Hindlimb muscle (tissue), 1 donor: Measurements from ENCODE around the gene CAT. TPM values are rescaled to one million over a fixed set of nuclear protein-coding genes. Genes with fewer than 3 reads are reported as not detected.
"Not testable (repeated sequence)": the region's sequence is repeated elsewhere in the genome, so short reads cannot be mapped to it uniquely, and the experiment has no call there.

Experiments used
- DNase-seq: peaks from one replicate; pipeline ENCODE4 v3.0.0-alpha.2; 2013
- polyA plus RNA-seq: library from polyadenylated mRNA; unstranded; fragments of 120-200 nt; gene quantifications from one replicate; pipeline ENCODE4 v1.2.1, GENCODE V29; 2013; ENCODE audit not compliant: insufficient read length

CAT gene
- polyA plus RNA-seq, result 75.8 TPM

GRCh38 chr11:34438529-34439507 lies at the start of gene CAT:
Gene CAT, plus strand, starts transcription at chr11:34438934. Its CDS starts 80 bp downstream, at chr11:34439014.
- DNase-seq, result peak; percentile 96

GRCh38 chr11:34394771-34395300 lies 43.9 kb upstream of the CAT start:
- DNase-seq, result no peak

- no peak for DNase-seq
These were observed 42.7 kb upstream of the CAT start for GRCh38 chr11:34395916-34396550.

DNA sequence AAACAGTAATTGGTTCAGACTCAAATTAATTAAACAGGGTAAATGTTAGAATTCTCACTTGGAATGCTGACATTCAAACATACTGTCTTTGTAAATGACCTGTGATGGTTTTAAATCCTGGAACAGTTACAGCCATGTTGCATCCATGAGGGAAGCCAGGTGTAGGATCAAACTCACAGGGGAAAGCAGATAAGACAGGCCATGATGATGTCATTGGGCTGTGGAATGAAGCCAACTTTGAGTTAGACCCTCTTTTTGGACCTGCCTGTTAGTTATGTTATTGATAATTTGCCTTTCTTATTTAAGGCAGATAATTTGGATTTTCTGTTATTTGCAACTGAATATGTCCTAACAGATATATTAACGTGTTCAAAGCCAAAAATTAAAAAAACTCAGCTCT lies 41.6 kb upstream of the CAT start:
- no peak for DNase-seq

DNA sequence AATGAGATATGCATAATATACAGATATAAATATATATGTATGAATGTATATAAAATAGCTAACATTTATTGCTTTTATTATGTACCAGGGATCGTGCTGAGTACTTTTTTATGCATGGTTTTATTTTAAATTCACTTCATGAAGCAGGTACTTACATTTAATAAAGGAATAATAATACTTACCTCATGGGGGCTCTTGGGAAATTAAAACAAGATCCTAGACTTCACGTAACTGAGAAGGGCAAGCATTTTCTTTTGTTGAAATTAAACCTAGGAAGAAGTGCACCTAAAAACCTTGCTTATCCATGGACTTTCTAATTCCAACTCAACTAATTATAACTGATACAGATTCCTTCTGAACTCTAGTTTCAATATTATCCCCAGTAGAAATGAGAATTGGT lies 40.9 kb upstream of the CAT start:
- no peak for DNase-seq

- DNase-seq, result no peak
These were observed 35.3 kb upstream of the CAT start for GRCh38 chr11:34403431-34403830.

- DNase-seq, result no peak
These were observed 34.5 kb upstream of the CAT start for GRCh38 chr11:34404280-34404679.

DNA sequence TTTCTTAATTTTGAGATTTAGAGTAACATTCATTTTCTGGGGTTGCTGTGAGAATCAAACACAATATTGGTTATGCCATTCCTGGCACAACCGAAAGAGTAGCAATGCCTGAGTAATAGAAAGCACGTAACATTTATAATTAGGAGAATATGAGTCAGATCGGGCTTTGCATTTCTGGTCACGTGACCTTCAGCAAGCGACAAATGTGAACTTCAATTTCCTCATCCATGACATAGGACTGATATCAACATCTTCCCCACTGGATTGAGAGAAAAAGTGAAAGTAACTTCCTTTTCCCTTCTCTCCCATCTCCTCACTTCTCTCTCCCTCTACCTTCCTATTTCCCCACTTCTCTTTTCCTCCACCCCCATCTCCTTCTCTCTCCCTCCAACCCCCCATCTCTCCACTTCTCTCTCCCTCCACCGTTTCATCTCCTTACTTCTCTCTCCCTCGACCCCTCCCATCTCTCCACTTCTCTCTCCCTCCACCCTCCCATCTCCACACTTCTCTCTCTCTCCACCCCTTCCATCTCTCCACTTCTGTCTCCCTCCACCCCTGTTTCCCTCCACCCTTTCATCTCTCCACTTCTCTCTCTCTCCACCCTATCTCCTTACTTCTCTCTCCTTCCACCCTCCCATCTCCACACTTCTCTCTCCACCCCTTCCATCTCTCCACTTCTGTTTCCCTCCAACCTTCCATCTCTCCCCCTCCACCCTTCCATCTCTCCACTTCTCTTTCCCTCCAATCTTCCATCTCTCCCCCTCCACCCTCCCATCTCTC lies 33.5 kb upstream of the CAT start:
- no peak for DNase-seq

GRCh38 chr11:34406413-34406812 lies 32.3 kb upstream of the CAT start:
- no peak for DNase-seq

DNA sequence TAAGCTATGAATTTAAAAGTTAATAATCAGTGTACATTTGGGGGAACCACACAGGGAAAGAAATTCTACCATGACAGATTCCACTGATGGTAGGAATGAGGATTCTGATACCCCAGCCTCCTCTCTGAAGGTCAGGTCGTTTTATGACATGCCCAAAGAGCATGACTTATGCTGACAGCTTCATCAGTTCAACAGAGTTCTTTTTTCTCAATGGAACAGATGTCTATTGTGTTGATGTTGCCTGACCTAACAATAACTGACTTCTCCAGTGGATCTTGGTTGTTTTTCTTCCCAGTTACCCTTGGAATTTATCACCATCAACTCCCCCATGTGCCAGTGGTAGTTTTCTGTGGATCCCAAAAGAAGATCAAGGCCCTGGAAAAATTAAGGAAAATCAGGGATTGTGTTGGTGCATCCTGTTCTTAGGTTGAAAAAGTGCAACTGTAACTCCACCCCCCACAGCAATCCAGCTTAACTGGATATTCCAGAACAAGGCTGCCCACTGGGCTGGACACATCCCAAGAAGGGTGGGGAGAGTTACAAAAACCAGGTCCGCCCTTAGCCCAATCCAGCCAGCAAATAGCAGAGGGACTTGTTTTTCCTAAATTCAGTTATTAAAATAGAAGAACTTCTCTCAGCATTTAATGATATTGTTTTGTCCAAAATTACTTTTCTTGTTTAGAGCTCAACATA lies 31.5 kb upstream of the CAT start:
- no peak for DNase-seq

GRCh38 chr11:34408580-34409172 lies 30.1 kb upstream of the CAT start:
- no peak for DNase-seq

DNA sequence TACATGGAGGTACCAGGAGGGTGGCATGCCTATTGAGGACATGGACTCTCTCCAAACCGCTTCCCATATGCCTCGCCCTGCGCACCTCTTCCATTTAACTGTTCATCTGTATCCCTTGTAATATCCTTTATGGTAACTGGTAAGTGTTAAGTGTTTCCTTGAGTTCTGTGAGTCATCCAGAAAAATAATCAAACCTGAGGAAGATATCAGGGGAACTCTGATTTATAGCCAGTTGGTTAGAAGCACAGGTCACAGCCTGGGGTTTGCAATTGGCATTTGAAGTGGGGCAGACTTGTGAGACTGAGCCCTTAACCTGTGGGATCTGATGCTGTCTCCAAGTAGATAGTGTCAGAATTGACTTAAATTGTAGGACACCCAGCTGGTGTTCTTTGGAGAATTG lies 27.6 kb upstream of the CAT start:
- DNase-seq, result no peak

- DNase-seq, result no peak
These were observed 26.9 kb upstream of the CAT start for GRCh38 chr11:34411791-34412190.

GRCh38 chr11:34413263-34413662 lies 25.5 kb upstream of the CAT start:
- no peak for DNase-seq

DNA sequence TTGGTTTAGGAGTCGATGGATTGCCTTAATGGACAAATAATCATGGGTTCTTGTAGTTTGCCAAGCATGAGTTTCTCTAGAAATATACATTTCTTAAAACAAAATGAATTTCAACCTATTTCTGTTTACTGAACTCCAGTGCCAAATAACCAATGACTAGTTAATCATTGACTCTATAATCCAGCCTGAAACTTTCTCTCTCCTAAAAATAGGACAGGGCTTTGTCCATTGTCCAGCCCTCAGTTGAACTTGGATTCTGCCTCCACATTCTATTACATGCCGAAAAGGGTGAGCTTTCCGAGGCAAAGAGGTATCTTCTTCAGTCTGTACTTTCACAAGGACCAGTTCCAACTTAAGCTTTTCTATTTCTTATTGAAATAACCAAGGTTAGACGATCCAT lies 23.2 kb upstream of the CAT start:
- no peak for DNase-seq

GRCh38 chr11:34416088-34416487 lies 22.6 kb upstream of the CAT start:
- no peak for DNase-seq

DNA sequence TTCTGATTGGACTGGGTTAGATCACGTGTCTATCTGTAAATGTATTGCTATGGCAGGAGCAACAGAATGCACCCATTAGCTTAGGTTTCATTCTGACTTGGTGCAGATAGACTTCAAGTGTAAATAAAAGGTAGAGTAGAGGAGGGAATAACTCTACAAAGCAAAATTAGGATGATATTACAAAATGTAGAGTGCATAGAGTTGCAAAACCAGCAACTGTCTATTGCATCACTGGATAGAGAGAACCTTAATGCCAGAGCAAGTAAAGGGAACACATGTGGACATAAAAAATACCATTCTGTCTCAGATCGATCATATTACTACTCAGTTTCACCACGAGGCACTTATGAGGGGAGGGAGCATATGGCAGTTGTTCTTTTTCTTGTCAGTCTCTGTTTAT lies 22.0 kb upstream of the CAT start:
- DNase-seq, result no peak

GRCh38 chr11:34417202-34417601 lies 21.5 kb upstream of the CAT start:
- no peak for DNase-seq

- no peak for DNase-seq
These were observed 19.6 kb upstream of the CAT start for GRCh38 chr11:34419158-34419557.

DNA sequence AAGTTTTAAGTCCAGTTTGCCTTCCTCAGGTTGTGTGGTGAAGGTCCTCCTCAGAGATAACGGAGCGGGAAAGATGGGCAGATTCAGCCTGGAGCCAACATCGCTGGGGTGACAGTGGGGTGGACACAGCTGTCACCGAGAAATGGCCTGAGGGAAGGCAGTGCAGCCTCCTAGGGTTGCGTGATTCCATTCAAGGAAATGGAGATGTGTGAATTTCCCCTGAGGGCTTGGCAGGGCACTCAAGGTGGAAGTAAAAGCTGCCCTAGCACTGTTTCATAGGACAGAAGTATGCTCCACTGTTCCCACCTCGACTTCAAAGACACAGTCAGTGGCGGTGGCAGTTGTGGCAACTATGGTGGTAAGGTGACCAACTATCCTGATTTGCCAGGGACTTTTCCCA lies 15.4 kb upstream of the CAT start:
- no peak for DNase-seq

GRCh38 chr11:34424826-34425225 lies 13.9 kb upstream of the CAT start:
- not testable (repeated sequence) for DNase-seq

GRCh38 chr11:34425360-34425759 lies 13.4 kb upstream of the CAT start:
- no peak for DNase-seq
